ENCODE results near the gene DDX27. TPM values are rescaled to one million over a fixed set of nuclear protein-coding genes. Genes with fewer than 3 reads are reported as not detected.

DDX27 gene
- total RNA-seq, 3 donors from 2014 or later = 28.5 to 35.1 (median 34.8) TPM

DNA sequence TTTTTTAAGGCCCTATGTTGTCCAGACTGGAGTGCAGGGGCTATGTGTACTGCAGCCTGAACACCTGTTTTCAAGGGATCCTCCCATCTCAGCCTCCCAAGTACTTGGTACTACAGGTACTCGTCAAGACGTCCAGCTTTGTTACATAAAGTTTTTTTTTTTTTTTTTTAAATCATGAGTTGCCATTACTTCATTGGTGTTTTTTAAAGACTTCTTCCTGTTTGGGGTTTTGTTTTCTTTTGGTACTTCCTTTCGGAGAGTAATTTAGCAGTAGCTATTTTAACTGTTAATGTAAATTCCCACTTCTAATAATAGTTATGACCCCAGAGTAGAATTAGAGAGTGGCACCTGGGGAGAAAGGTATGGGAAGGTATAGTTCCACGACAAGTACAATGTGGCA lies 48.1 kb downstream of the DDX27 start:
- Histone ChIP-seq H3K4me1 (no peaks in the 10 kb centered on the region), H3K36me3 (no peaks in the 10 kb centered on the region), H3K27ac (no peak overlapping the region), H3K27me3 (no peaks in the 10 kb centered on the region), H3K9me3 (no peaks in the 10 kb centered on the region), H3K4me3 (peak overlapping the region in 1 of 3 donors; percentile 36)
- DNase-seq (ENCODE audit: low spot score in 2 of 2) = no peak
- TF ChIP-seq, protein P1, sequence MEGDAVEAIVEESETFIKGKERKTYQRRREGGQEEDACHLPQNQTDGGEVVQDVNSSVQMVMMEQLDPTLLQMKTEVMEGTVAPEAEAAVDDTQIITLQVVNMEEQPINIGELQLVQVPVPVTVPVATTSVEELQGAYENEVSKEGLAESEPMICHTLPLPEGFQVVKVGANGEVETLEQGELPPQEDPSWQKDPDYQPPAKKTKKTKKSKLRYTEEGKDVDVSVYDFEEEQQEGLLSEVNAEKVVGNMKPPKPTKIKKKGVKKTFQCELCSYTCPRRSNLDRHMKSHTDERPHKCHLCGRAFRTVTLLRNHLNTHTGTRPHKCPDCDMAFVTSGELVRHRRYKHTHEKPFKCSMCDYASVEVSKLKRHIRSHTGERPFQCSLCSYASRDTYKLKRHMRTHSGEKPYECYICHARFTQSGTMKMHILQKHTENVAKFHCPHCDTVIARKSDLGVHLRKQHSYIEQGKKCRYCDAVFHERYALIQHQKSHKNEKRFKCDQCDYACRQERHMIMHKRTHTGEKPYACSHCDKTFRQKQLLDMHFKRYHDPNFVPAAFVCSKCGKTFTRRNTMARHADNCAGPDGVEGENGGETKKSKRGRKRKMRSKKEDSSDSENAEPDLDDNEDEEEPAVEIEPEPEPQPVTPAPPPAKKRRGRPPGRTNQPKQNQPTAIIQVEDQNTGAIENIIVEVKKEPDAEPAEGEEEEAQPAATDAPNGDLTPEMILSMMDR (IDR thresholded peaks at IDR 0.05) = no peak
- TF ChIP-seq POLR2A (IDR thresholded peaks at IDR 0.05) (no peak), POLR2AphosphoS5 (IDR thresholded peaks at IDR 0.05) (no peak)
- intact Hi-C loops (cut with DNase I; ENCODE audit: low total_unique reads) = no loop called here

DNA sequence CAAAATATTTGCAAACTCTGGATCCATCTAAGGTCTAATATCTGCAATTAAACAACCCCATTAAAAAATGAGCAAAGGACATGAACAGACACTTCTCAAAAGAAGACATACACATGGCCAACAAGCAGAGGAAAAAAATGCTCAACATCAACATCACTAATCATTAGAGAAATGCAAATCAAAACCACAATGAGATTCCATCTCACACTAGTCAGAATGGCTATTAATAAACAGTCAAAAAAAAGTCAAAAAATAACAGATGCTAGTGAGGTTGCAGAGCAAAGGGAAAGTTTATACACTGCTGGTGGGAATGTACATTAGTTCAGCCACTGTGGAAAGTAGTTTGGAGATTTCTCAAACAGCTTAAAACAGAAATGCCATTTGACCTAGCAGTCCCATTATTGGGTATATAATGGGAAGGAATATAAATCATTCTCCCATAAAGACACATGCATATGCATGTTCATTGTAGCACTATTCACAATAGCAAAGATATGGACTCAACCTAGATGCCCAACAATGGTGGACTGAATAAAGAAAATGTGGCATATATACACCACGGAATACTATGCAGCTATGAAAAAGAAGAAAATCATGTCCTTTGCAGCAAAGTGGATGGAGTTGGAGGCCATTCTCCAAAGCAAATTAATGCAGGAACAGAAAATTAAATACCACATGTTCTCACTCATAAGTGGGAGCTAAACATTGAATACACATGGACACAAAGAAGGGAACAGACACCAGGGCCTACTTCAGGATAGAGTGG lies 49.6 kb downstream of the DDX27 start:
- intact Hi-C loops (cut with DNase I; ENCODE audit: low total_unique reads) = no loop called here
- H3K36me3 ChIP-seq = no peaks in the 10 kb centered on the region
- H3K4me1 ChIP-seq = no peaks in the 10 kb centered on the region

DNA sequence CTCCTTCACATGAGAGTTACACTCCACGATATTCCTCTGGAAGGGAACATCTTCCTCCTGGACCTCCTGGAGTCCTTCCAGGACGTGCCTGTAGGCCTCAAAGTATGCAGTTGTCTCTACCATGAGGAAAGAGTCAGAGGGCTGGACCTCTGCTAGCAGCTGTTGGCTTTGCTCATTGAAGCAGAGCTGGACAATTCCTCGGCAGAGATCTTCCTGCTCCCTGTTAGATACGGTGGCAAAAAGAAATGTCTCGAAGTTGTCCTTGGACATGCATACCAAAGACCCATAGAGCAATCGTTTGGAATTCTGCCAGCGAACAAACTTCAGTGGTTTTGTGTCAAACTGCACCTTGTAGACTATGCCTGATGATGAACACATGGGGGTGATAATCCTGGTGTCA lies 51.0 kb downstream of the DDX27 start:
- Histone ChIP-seq H3K4me3 (peak overlapping the region in 1 of 3 donors; percentile 47), H3K27ac (peak overlapping the region in 1 of 2 donors; percentile 13), H3K27me3 (no peaks in the 10 kb centered on the region), H3K4me1 (peaks cover 0 to under 1% of the 10 kb centered on the region in 2 donors), H3K9me3 (no peaks in the 10 kb centered on the region), H3K36me3 (no peaks in the 10 kb centered on the region)
- no peak for DNase-seq (ENCODE audit: low spot score in 2 of 2)
- TF ChIP-seq, protein P1 (IDR thresholded peaks at IDR 0.05) = no peak
- TF ChIP-seq POLR2AphosphoS5 (IDR thresholded peaks at IDR 0.05) = no peak
- no peak for TF ChIP-seq POLR2A (IDR thresholded peaks at IDR 0.05)
- intact Hi-C loops (cut with DNase I; ENCODE audit: low total_unique reads) = no loop called here

More for the DNA sequence above, 49.6 kb downstream of the DDX27 start:
- Histone ChIP-seq H3K9me3 (no peaks in the 10 kb centered on the region), H3K4me3 (peak overlapping the region in 1 of 3 donors; percentile 13), H3K27ac (no peak overlapping the region), H3K27me3 (no peaks in the 10 kb centered on the region)
- TF ChIP-seq, protein P1 (IDR thresholded peaks at IDR 0.05) = no peak
- TF ChIP-seq POLR2A (IDR thresholded peaks at IDR 0.05) (no peak), POLR2AphosphoS5 (IDR thresholded peaks at IDR 0.05) (no peak)
- DNase-seq (ENCODE audit: low spot score in 2 of 2) = no peak

DNA sequence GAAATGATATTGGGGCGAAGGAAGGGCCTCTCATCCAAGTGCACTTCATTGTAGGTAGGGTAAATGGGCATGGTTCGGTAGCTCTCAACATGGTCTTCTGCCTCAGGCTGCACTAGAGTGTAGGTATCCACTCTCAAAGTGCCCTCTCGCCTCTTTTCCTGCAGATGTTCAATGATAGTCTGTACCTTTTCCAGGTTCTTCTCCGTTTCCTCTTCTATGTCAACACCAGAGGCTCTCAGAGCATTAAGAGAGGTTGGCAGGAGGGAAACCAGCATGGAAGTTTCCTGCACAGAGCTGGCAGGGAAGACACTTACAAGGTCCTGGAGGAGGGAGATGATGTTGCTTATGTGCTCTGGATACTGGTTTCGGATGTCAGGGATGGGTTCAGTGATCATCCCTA lies 51.5 kb downstream of the DDX27 start:
- peaks cover 5 to 6% of the 10 kb centered on the region in 2 donors for H3K4me1 ChIP-seq
- no peaks in the 10 kb centered on the region for H3K9me3 ChIP-seq
- peak overlapping the region in 1 of 3 donors; percentile 47 for H3K4me3 ChIP-seq
- DNase-seq (ENCODE audit: low spot score in 2 of 2) = no peak
- no peak overlapping the region for H3K27ac ChIP-seq
- intact Hi-C loops (cut with DNase I; ENCODE audit: low total_unique reads) = no loop called here
- no peaks in the 10 kb centered on the region for H3K36me3 ChIP-seq
- H3K27me3 ChIP-seq = no peaks in the 10 kb centered on the region
- TF ChIP-seq, protein P1 (IDR thresholded peaks at IDR 0.05) = no peak
- no peak for TF ChIP-seq POLR2AphosphoS5 (IDR thresholded peaks at IDR 0.05)
- TF ChIP-seq POLR2A (IDR thresholded peaks at IDR 0.05) = no peak

DNA sequence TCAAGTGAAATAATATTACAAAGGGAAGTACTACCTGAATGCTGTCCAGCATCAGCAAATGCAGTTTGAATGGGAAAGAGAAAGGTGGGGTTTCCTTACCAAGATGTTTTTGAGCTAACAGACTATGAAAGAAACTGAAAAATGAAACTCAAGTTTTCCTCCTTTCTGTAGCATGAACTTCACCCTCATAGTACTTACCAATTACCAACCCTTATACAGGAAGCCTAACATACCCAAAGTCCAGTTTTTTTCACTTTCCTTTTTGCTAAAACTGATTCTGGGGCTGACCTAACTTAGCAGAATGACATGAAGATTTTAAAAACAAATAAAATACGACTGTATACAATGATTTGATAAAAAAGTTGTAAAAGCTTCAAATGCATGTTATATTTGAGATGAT lies 53.4 kb downstream of the DDX27 start:
- TF ChIP-seq, protein P1 (IDR thresholded peaks at IDR 0.05) = no peak
- TF ChIP-seq POLR2A (IDR thresholded peaks at IDR 0.05) = no peak
- no peak for TF ChIP-seq POLR2AphosphoS5 (IDR thresholded peaks at IDR 0.05)
- Histone ChIP-seq H3K4me3 (no peak overlapping the region), H3K27me3 (no peaks in the 10 kb centered on the region), H3K4me1 (peaks cover 12 to 14% of the 10 kb centered on the region in 2 donors), H3K27ac (no peak overlapping the region), H3K36me3 (no peaks in the 10 kb centered on the region), H3K9me3 (no peaks in the 10 kb centered on the region)
- intact Hi-C loops (cut with DNase I; ENCODE audit: low total_unique reads) = no loop called here
- no peak for DNase-seq (ENCODE audit: low spot score in 2 of 2)

Data from breast epithelium (tissue), 4 donors.